H1 (cell line): ENCODE results near the gene POLR3G. TPM values are rescaled to one million over a fixed set of nuclear protein-coding genes. Genes with fewer than 3 reads are reported as not detected.

Source experiments
- CTCF ChIA-PET: fragments of 300-600 bp; sonication (Branson Sonifier 250); formaldehyde crosslinking; loops from one replicate; lab custom pipeline; 2021; ENCODE audit not compliant: partially characterized antibody; lab: Charles Lee
- POLR2A ChIA-PET: fragments of 300-600 bp; sonication (Branson Sonifier 250); formaldehyde crosslinking; loops from one replicate; lab custom pipeline; 2021; ENCODE audit warnings: inconsistent platforms; ENCODE audit not compliant: partially characterized antibody; lab: Charles Lee
- DNase-seq, 2 experiments: peaks; one replicate each; pipeline versions ENCODE4 v3.0.0 to v3.0.0-alpha.2; 2010 to 2022; ENCODE audit warnings: low spot score in 2 of 2, low read depth in 1 of 2, mixed read lengths in 1 of 2
- FAIRE-seq: peaks from 2 replicates; lab custom pipeline; 2011; peaks lifted over from hg19 to GRCh38; lab: Jason Lieb, UNC
- H2AFZ ChIP-seq: 2 replicates; pipeline ENCODE4 v1.8.1; 2012; ENCODE audit warnings: low read length, inconsistent platforms
- H2AK5ac ChIP-seq: 2 replicates; pipeline ENCODE4 v1.6.1; 2013; ENCODE audit warnings: low read depth, low read length
- H2BK120ac ChIP-seq: replicated peaks from 2 replicates; pipeline ENCODE3; 2013; ENCODE audit warnings: low read depth, low read length, inconsistent platforms
- H2BK12ac ChIP-seq: 2 replicates; pipeline ENCODE4 v1.6.1; 2013; ENCODE audit warnings: low read depth, low read length
- H2BK15ac ChIP-seq: 2 replicates; pipeline ENCODE4 v1.6.1; 2013; ENCODE audit warnings: low read length
- H2BK20ac ChIP-seq: 2 replicates; pipeline ENCODE4 v1.6.1; 2013; ENCODE audit warnings: low read length
- H2BK5ac ChIP-seq: 2 replicates; pipeline ENCODE4 v1.6.1; 2013; ENCODE audit warnings: low read depth, low read length
- H3K14ac ChIP-seq: 2 replicates; pipeline ENCODE4 v1.6.1; 2013; ENCODE audit warnings: inconsistent platforms; ENCODE audit not compliant: insufficient read length
- H3K18ac ChIP-seq: 2 replicates; pipeline ENCODE4 v1.6.1; 2013; ENCODE audit warnings: low read length; ENCODE audit errors: extremely low read depth
- H3K23ac ChIP-seq: 2 replicates; pipeline ENCODE4 v1.6.1; 2013; ENCODE audit warnings: inconsistent platforms; ENCODE audit not compliant: insufficient read length
- H3K23me2 ChIP-seq: 2 replicates; pipeline ENCODE4 v1.6.1; 2013; ENCODE audit warnings: low read depth, low read length
- H3K27ac ChIP-seq: 2 replicates; pipeline ENCODE4 v1.6.1; 2011; ENCODE audit warnings: low read depth, low read length, inconsistent platforms
- H3K27me3 ChIP-seq, 4 experiments: replicated peaks in 1 of 4; 1 replicate in 1 of 4; 2 replicates in 3 of 4; pipeline versions ENCODE4 v1.6.1 to v1.8.1; 2011 to 2013; ENCODE audit warnings: low read length in 3 of 4, mild to moderate bottlenecking in 3 of 4, inconsistent platforms in 2 of 4, mixed read lengths in 2 of 4, moderate library complexity in 1 of 4; ENCODE audit not compliant: control insufficient read depth in 3 of 4, insufficient read depth in 3 of 4; ENCODE audit errors: extremely low read depth in 1 of 4
- H3K36me3 ChIP-seq, 4 experiments: 2 replicates each; pipeline versions ENCODE4 v1.6.1 to v1.8.1; 2011 to 2013; ENCODE audit warnings: mild to moderate bottlenecking in 4 of 4, low read length in 3 of 4, moderate library complexity in 2 of 4, control low read depth in 1 of 4, inconsistent platforms in 1 of 4; ENCODE audit not compliant: insufficient read depth in 4 of 4, control insufficient read depth in 2 of 4
- H3K4ac ChIP-seq: replicated peaks from 2 replicates; pipeline ENCODE3; 2013; ENCODE audit warnings: low read length, low read depth, mixed read lengths, inconsistent platforms; ENCODE audit not compliant: insufficient read length
- H3K4me1 ChIP-seq, 4 experiments: replicated peaks in 1 of 4; 1 replicate in 1 of 4; 2 replicates in 3 of 4; pipeline versions ENCODE4 v1.6.1 to v1.8.1; 2011 to 2013; ENCODE audit warnings: low read length in 3 of 4, inconsistent platforms in 2 of 4, mixed read lengths in 1 of 4; ENCODE audit not compliant: insufficient read depth in 4 of 4, control insufficient read depth in 3 of 4
- H3K4me2 ChIP-seq, 2 experiments: 2 replicates each; pipeline versions ENCODE4 v1.6.1 to v1.8.1; 2011 to 2013; ENCODE audit warnings: low read depth in 2 of 2, low read length in 2 of 2, control low read depth in 1 of 2, inconsistent platforms in 1 of 2, mild to moderate bottlenecking in 1 of 2; ENCODE audit not compliant: insufficient read depth in 1 of 2
- H3K4me3 ChIP-seq, 4 experiments: fragments of 200-600, 300-600 bp in 1 of 4; sonication (generic), shearing (Covaris generic), sonication (Bioruptor Twin) in 1 of 4; 2 replicates each; pipeline versions ENCODE4 v1.5.1 to v1.8.1; 2011 to 2016; ENCODE audit warnings: low read length in 4 of 4, low read depth in 3 of 4, control low read depth in 2 of 4, inconsistent platforms in 2 of 4, mild to moderate bottlenecking in 2 of 4, mixed read lengths in 1 of 4, moderate library complexity in 1 of 4; ENCODE audit not compliant: insufficient read depth in 2 of 4; ENCODE audit errors: extremely low read depth in 1 of 4
- H3K56ac ChIP-seq: replicated peaks from 2 replicates; pipeline ENCODE3; 2013; ENCODE audit warnings: low read depth, mild to moderate bottlenecking, mixed read lengths, low read length, inconsistent platforms; ENCODE audit not compliant: insufficient read length
- H3K79me1 ChIP-seq: 2 replicates; pipeline ENCODE4 v1.6.1; 2013; ENCODE audit warnings: low read depth, low read length, control low read depth
- H3K79me2 ChIP-seq, 2 experiments: 2 replicates each; pipeline versions ENCODE4 v1.6.1 to v1.8.1; 2012 to 2013; ENCODE audit warnings: low read length in 2 of 2, mild to moderate bottlenecking in 2 of 2, inconsistent platforms in 1 of 2; ENCODE audit not compliant: insufficient read depth in 2 of 2, control insufficient read depth in 1 of 2
- H3K9ac ChIP-seq, 4 experiments: replicated peaks in 1 of 4; 1 replicate in 1 of 4; 2 replicates in 3 of 4; pipeline versions ENCODE4 v1.6.1 to v1.8.1; 2011 to 2013; ENCODE audit warnings: low read depth in 3 of 4, low read length in 3 of 4, control low read depth in 2 of 4, mild to moderate bottlenecking in 2 of 4, moderate library complexity in 2 of 4, inconsistent platforms in 1 of 4; ENCODE audit errors: extremely low read depth in 1 of 4
- H3K9me3 ChIP-seq, 2 experiments: 2 replicates each; pipeline versions ENCODE4 v1.6.1 to v1.8.1; 2012 to 2013; ENCODE audit warnings: mild to moderate bottlenecking in 2 of 2, moderate library complexity in 2 of 2, control low read depth in 1 of 2, inconsistent platforms in 1 of 2, low read depth in 1 of 2, low read length in 1 of 2, mixed read lengths in 1 of 2; ENCODE audit not compliant: insufficient read depth in 2 of 2
- H4K20me1 ChIP-seq, 2 experiments: replicated peaks in 1 of 2; 2 replicates each; pipeline versions ENCODE3 to v1.8.1; 2011 to 2013; ENCODE audit warnings: inconsistent platforms in 2 of 2, low read length in 2 of 2, mild to moderate bottlenecking in 1 of 2; ENCODE audit not compliant: insufficient read depth in 2 of 2, control insufficient read depth in 1 of 2
- H4K5ac ChIP-seq: 2 replicates; pipeline ENCODE4 v1.6.1; 2013; ENCODE audit warnings: low read length, low read depth, mixed read lengths, inconsistent platforms; ENCODE audit not compliant: insufficient read length
- H4K8ac ChIP-seq: 2 replicates; pipeline ENCODE4 v1.8.0; 2013; ENCODE audit warnings: mild to moderate bottlenecking, moderate library complexity, low read length, inconsistent platforms; ENCODE audit not compliant: insufficient read depth; ENCODE audit errors: extremely low read depth
- H4K91ac ChIP-seq: replicated peaks from 2 replicates; pipeline ENCODE3; 2013; ENCODE audit warnings: low read length, mixed read lengths, inconsistent platforms; ENCODE audit not compliant: insufficient read length
- ATF2 ChIP-seq: IDR thresholded peaks from 2 replicates; pipeline ENCODE4 v1.6.1; 2012; ENCODE audit warnings: low read length, inconsistent platforms
- MAX ChIP-seq: IDR thresholded peaks from 2 replicates; pipeline ENCODE4 v1.6.1; 2012; ENCODE audit warnings: inconsistent platforms
- RXRA ChIP-seq: IDR thresholded peaks from 2 replicates; pipeline ENCODE4 v1.6.1; 2011; ENCODE audit warnings: low read depth, mild to moderate bottlenecking, low read length, moderate library complexity; ENCODE audit not compliant: insufficient read depth
- WGBS, 2 experiments: shearing (Covaris generic) in 1 of 2; methylation state at CpG; one replicate each; pipeline versions ENCODE4 v1.1.6 to v1.1.7; 2013 to 2015; ENCODE audit warnings: low lambda C conversion rate in 2 of 2, mixed read lengths in 2 of 2, inconsistent platforms in 1 of 2, low coverage in 1 of 2, missing lambda C conversion rate in 1 of 2; ENCODE audit not compliant: insufficient replicate concordance in 2 of 2, insufficient coverage in 1 of 2, insufficient read length in 1 of 2; ENCODE audit errors: extremely low coverage in 1 of 2, missing lambda C conversion rate in 1 of 2; 5-methylcytosine and 5-hydroxymethylcytosine counted together
- polyA plus RNA-seq, 7 experiments: library from polyadenylated mRNA; depleted of rRNA in 3 of 7; stranded (reverse) in 5 of 7; unstranded in 2 of 7; fragments of >200 nt in 5 of 7; fragments of 200-250 nt in 2 of 7; gene quantifications; 1 replicate in 5 of 7; 2 replicates in 1 of 7; 4 replicates in 1 of 7; pipeline versions ENCODE4 v1.2.1 to v1.2.3, GENCODE V29; 2011 to 2013; ENCODE audit warnings: missing spikeins in 2 of 7, mixed read lengths in 2 of 7
- total RNA-seq: library from RNA; stranded (reverse); fragmentation: NEBNext Ultra II Directional; extraction: Animal tissue kit (Norgen Biotek cat#: 25700); gene quantifications from 2 replicates; pipeline ENCODE4 v1.2.1, GENCODE V29; 2021

The POLR3G gene
- total and polyA plus RNA-seq, 2 of the 8 experiments (the other 6 are each of a cell fraction or from before 2014, with no cell fraction given): 119 to 179 TPM

GRCh38 chr5:90557871-90558270 is 83.2 kb downstream of the POLR3G start:
- CTCF ChIA-PET: interaction anchor here (1.1 to 1.5 kb wide), 2 partner anchors 14 to 16 kb away, joined by 3 to 6 read pairs; no protein-coding TSS in a partner anchor
- no peak overlapping the region for H3K56ac ChIP-seq
- H2BK120ac ChIP-seq: peak overlapping the region; percentile 65
- peak overlapping the region; percentile 79; the same call in 1 of the 2 replicates for H3K18ac ChIP-seq
- H3K9ac ChIP-seq: peak overlapping the region; percentile 51 to 93 (median 62); a peak in 6 of 7 replicates
- peak; percentile 15; the same call in 1 of the 2 replicates for TF ChIP-seq ATF2
- peak; percentile 51; the same call in 1 of the 2 replicates for TF ChIP-seq MAX
- TF ChIP-seq RXRA: no peak
- TF ChIP-seq, all 59 proteins: peak for 2
- no peak overlapping the region for H2AFZ ChIP-seq
- no peak overlapping the region for H4K5ac ChIP-seq
- H3K4me1 ChIP-seq: peaks cover 3 to 27% (median 14%) of the 10 kb centered on the region in 4 experiments
- no peak for DNase-seq
- H3K4me2 ChIP-seq: peak overlapping the region; percentile 82 to 98
- H3K4ac ChIP-seq: peak overlapping the region; percentile 19
- 0% methylated on average over 3 of the region's 3 CpGs; no CpG with 5 or more reads in 1 of the 2 experiments for WGBS, 2 experiments
- no peak overlapping the region for H3K14ac ChIP-seq
- POLR2A ChIA-PET: interaction anchor here (0.6 to 2.3 kb wide), 8 partner anchors 9 to 826 kb away, joined by 3 to 9 read pairs (median 3); partner anchors contain the start of genes LYSMD3, MBLAC2 and POLR3G
- peak overlapping the region; percentile 6 for H3K23ac ChIP-seq
- H3K4me3 ChIP-seq: peak overlapping the region; percentile 69 to 96 (median 78)
- H2BK15ac ChIP-seq: no peak overlapping the region
- H3K79me2 ChIP-seq: peaks cover 0 to 39% of the 10 kb centered on the region in 2 experiments; a peak in 3 of 4 replicates
- FAIRE-seq: peak; percentile 58
- H3K27ac ChIP-seq: peak overlapping the region; percentile 44; the same call in 1 of the 2 replicates
- no peaks in the 10 kb centered on the region for H3K27me3 ChIP-seq
- no peaks in the 10 kb centered on the region for H3K79me1 ChIP-seq
- no peak overlapping the region for H2BK20ac ChIP-seq
- H4K20me1 ChIP-seq: peaks cover 0 to 2% of the 10 kb centered on the region in 2 experiments
- H2BK12ac ChIP-seq: no peak overlapping the region
- no peak overlapping the region for H4K91ac ChIP-seq
- H2BK5ac ChIP-seq: no peak overlapping the region
- H3K23me2 ChIP-seq: peaks cover 5% of the 10 kb centered on the region; the same call in 1 of the 2 replicates
- H3K9me3 ChIP-seq: no peaks in the 10 kb centered on the region
- H3K36me3 ChIP-seq: no peaks in the 10 kb centered on the region
- H4K8ac ChIP-seq: no peak overlapping the region
- H2AK5ac ChIP-seq: no peak overlapping the region
